GM12892 (cell line): ENCODE data around the gene VIPR2.

Source experiments
- POLR2A ChIP-seq: IDR thresholded peaks from 2 replicates; pipeline ENCODE4 v1.6.1; 2011; ENCODE audit warnings: low read depth, low read length, control low read depth
- POLR2AphosphoS5 ChIP-seq: IDR thresholded peaks from 2 replicates; pipeline ENCODE4 v1.6.1; 2011; ENCODE audit warnings: low read depth, low read length, control low read depth
- TAF1 ChIP-seq: IDR thresholded peaks from 2 replicates; pipeline ENCODE4 v1.6.1; 2011; ENCODE audit warnings: low read depth, mild to moderate bottlenecking, control low read depth, low read length, borderline replicate concordance

GRCh38 chr7:159099711-159100231 is 44.9 kb downstream of the VIPR2 start:
- TF ChIP-seq POLR2A (no peak), POLR2AphosphoS5 (no peak), TAF1 (no peak)
